ENCODE measurements around the gene XRCC5. TPM values are rescaled to one million over a fixed set of nuclear protein-coding genes. Genes with fewer than 3 reads are reported as not detected.

The XRCC5 gene
- total and polyA plus RNA-seq, 2 donors (not counting 3 experiments of a cell fraction or from before 2014, with no cell fraction given): 267 to 319 TPM

- H3K79me2 ChIP-seq (ENCODE audit: control insufficient read depth, insufficient read depth, low read length): no peaks in the 10 kb centered on the region
- no TSS peak for BruUV-seq (replicated peaks)
- ChIA-PET CTCF (interaction anchor here (1.3 kb wide), 1 partner anchor 19 kb away, joined by 3 read pairs; no protein-coding TSS in a partner anchor), POLR2A (no interaction called here)
- no peaks in the 10 kb centered on the region for H3K9me3 ChIP-seq (replicated peaks; ENCODE audit: control insufficient read depth, insufficient read depth, low read length)
- dilution Hi-C loops (cut with MboI; ENCODE audit: extremely low pct_ligation_motif_present, low sequenced_read_pairs) (no loop called here), intact Hi-C loops (cut with micrococcal nuclease) (no loop called here)
- H3K4me2 ChIP-seq (ENCODE audit: insufficient read depth, low read length): no peak overlapping the region
- no peaks in the 10 kb centered on the region for H3K9me1 ChIP-seq (replicated peaks; ENCODE audit: control insufficient read depth, extremely low read depth, insufficient read depth, low read length)
- TF ChIP-seq EZH2 (IDR thresholded peaks at IDR 0.05; ENCODE audit: borderline replicate concordance, low read depth, low read length, severe bottlenecking) (no peak), POLR2AphosphoS5 (IDR thresholded peaks at IDR 0.05; ENCODE audit: insufficient read depth, low read depth, low read length) (no peak), MAX (IDR thresholded peaks at IDR 0.05; ENCODE audit: insufficient read depth, insufficient read length) (no peak), FOS (IDR thresholded peaks at IDR 0.05; ENCODE audit: borderline replicate concordance, insufficient read depth, low read length) (no peak), JUN (IDR thresholded peaks at IDR 0.05; ENCODE audit: borderline replicate concordance, insufficient read depth, insufficient read length, low read depth) (no peak), GATA2 (IDR thresholded peaks at IDR 0.05; ENCODE audit: insufficient read depth, insufficient read length, low read depth, low read length) (no peak), CTCF (IDR thresholded peaks at IDR 0.05; ENCODE audit: extremely low read depth in 1 of 2, insufficient read depth in 1 of 2, low read depth in 1 of 2, low read length in 2 of 2) (no peak), MYC (IDR thresholded peaks at IDR 0.05; ENCODE audit: low read depth, low read length) (no peak), POLR2A (IDR thresholded peaks at IDR 0.05; ENCODE audit: low read depth, low read length) (no peak)
- H4K20me1 ChIP-seq (replicated peaks; ENCODE audit: control insufficient read depth, extremely low read depth, insufficient read depth, low read length): no peaks in the 10 kb centered on the region
- peaks cover under 1% of the 10 kb centered on the region for H3K4me1 ChIP-seq (ENCODE audit: control insufficient read depth, extremely low read depth, insufficient read depth, low read length)
- no peak overlapping the region for H2AFZ ChIP-seq (ENCODE audit: low read depth, low read length)
- FAIRE-seq: no peak
- no peak for DNase-seq (ENCODE audit: low read depth, low spot score)
- peaks cover 7 to 23% of the 10 kb centered on the region in 2 experiments for H3K27me3 ChIP-seq (ENCODE audit: control insufficient read depth in 2 of 2, insufficient read depth in 2 of 2, low read length in 2 of 2)
- H3K4me3 ChIP-seq (replicated peaks in 1 of 3; ENCODE audit: insufficient read depth in 1 of 3, low read depth in 1 of 3, low read length in 3 of 3): no peak overlapping the region
- H3K9ac ChIP-seq (replicated peaks; ENCODE audit: extremely low read depth, insufficient read depth, low read length): no peak overlapping the region
- no peak overlapping the region for H3K27ac ChIP-seq (ENCODE audit: insufficient read depth, low read depth, low read length)
- H3K36me3 ChIP-seq (ENCODE audit: control insufficient read depth in 2 of 2, extremely low read depth in 1 of 2, insufficient read depth in 2 of 2, low read length in 2 of 2): no peaks in the 10 kb centered on the region
Observed at GRCh38 chr2:216103213-216103612, 5.9 kb upstream of the XRCC5 start.

All from endothelial cell of umbilical vein (primary cell).